DMS79 treated with DMSO at 0.1 percent for 48 hours (cell line): ENCODE results near the gene ERCC2.

Experiments used
- DNase-seq: peaks from one replicate; lab custom pipeline; 2025; lab: John Stamatoyannopoulos, UW

The ERCC2 gene

DNA sequence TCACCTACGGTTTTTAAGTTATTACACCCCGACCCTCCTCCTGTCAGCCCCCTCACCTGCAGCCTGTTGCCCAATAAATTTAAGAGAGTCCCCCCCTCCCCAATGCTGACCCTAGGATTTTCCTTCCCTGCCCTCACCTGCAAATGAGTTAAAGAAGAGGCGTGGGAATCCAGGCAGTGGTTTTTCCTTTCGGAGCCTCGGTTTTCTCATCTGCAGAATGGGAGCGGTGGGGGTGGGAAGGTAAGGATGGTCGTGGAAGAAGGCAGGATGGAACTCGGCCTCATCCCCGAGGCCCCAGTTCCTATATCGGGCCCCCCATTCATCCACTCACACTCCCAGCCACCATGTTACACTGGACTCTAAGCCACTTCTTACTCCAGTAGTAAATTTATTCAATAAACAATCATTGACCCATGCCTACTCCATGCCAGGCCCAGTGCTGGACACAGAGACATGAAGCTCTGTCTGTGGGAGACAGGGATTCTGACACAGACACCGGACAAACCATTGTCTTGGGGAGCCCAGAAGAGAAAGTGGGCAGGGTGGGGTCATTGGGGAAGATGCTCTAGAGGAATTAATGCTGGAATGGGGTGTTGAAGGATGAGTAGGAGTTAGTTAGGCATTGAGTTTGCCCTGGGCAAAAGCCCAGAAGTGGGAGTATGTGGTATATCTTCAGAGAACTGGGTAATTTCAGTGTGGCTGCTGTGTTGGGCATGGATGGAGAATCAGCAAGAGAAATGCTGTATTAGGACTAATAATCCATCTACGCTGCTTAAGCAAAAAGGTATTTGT lies 66.9 kb downstream of the ERCC2 start:
- no peak for DNase-seq

- DNase-seq: no peak
Observed at GRCh38 chr19:45302416-45302815, 68.0 kb downstream of the ERCC2 start.
